C4-2B (cell line): ENCODE data around the gene FGF10.

Experiments used
- ZFX ChIP-seq: fragments of 450-650 bp; IDR thresholded peaks from 2 replicates; pipeline ENCODE4 v1.6.1; 2017
- TF ChIP-seq, protein P1 (sequence below): fragments of 450-650 bp; conservative IDR thresholded peaks from 2 replicates; pipeline ENCODE4 v1.5.1; 2017; ENCODE audit warnings: mild to moderate bottlenecking

DNA sequence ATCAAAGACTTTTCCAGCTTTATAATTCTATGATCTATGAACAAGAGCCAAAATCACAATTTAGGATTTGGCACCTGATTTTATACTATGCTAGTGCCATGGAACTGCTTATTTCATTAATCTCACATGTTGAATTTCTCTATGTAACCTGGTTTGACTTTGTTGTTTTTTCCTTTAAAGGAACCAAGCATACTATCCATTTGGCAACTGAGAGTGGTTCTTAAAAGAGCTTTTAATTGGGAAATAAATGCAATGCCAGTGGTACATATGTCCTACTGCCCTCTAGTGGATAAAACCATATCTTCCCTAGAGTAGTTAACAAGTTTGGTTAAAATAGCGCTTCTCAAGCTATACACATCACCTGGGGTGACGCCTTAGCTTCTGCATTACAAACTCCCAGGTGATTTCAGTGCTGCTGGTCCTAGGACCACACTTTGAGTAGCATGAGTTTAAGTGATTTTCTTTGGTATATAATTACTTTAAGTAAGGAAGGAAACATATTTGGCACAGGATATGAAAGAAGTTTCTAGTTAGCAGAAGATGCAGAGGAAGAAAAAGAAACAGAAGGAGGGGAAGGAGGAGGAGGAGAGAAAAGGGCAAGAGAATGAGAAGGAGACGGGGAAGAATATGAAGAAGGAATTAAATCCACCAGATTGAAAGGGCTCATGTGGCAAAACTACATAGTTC, 56.8 kb downstream of the FGF10 start:
- TF ChIP-seq, protein P1, sequence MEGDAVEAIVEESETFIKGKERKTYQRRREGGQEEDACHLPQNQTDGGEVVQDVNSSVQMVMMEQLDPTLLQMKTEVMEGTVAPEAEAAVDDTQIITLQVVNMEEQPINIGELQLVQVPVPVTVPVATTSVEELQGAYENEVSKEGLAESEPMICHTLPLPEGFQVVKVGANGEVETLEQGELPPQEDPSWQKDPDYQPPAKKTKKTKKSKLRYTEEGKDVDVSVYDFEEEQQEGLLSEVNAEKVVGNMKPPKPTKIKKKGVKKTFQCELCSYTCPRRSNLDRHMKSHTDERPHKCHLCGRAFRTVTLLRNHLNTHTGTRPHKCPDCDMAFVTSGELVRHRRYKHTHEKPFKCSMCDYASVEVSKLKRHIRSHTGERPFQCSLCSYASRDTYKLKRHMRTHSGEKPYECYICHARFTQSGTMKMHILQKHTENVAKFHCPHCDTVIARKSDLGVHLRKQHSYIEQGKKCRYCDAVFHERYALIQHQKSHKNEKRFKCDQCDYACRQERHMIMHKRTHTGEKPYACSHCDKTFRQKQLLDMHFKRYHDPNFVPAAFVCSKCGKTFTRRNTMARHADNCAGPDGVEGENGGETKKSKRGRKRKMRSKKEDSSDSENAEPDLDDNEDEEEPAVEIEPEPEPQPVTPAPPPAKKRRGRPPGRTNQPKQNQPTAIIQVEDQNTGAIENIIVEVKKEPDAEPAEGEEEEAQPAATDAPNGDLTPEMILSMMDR, result peak; percentile 83
- no peak for TF ChIP-seq ZFX
